HepG2 (cell line): ENCODE measurements around the gene ZNF383. TPM values are rescaled to one million over a fixed set of nuclear protein-coding genes. Genes with fewer than 3 reads are reported as not detected.
"Not testable (repeated sequence)": the region's sequence is repeated elsewhere in the genome, so short reads cannot be mapped to it uniquely, and the experiment has no call there.

Experiments used
- ATAC-seq: fragments of 200-7000 bp; cut with Tn5 transposase; 3 replicates; pipeline ENCODE4 v1.9.1; 2020; ENCODE audit warnings: mild to moderate bottlenecking, moderate library complexity
- BruUV-seq: library from RNA; stranded (reverse); fragments of 400-500 nt; replicated peaks from 2 replicates; lab custom pipeline; 2021; lab: Mats Ljungman, UMichigan
- CTCF ChIA-PET: fragments of 300-600 bp; formaldehyde crosslinking; extraction: SDS; loops from one replicate; lab custom pipeline; 2021; ENCODE audit warnings: low total read pairs, inconsistent platforms, low intra/inter-chr PET ratio; lab: Yijun Ruan, JAX
- POLR2A ChIA-PET: fragments of 350-600 bp; sonication (Branson Sonifier 250); formaldehyde crosslinking; loops from one replicate; lab custom pipeline; 2020; ENCODE audit warnings: antibody characterized with exemption, inconsistent platforms; lab: Yijun Ruan, JAX
- DNase-seq: peaks from one replicate; pipeline ENCODE4 v3.0.0-alpha.2; 2015; ENCODE audit warnings: low spot score
- FAIRE-seq: peaks from 3 replicates; lab custom pipeline; 2011; peaks lifted over from hg19 to GRCh38; lab: Jason Lieb, UNC
- H2AFZ ChIP-seq: one replicate; pipeline ENCODE4 v1.6.1; 2011; ENCODE audit warnings: low read length, inconsistent platforms
- H3K27ac ChIP-seq: fragments of 300-600 bp; 3 replicates; pipeline ENCODE4 v1.8.0; 2011; ENCODE audit warnings: mixed run types, mild to moderate bottlenecking, mixed read lengths, low read length, inconsistent platforms; ENCODE audit not compliant: insufficient read depth; ENCODE audit errors: extremely low read length
- H3K27me3 ChIP-seq, 2 experiments: fragments of 200-600 bp in 1 of 2; 2 replicates in 1 of 2; 3 replicates in 1 of 2; pipeline versions ENCODE4 v1.6.0 to v1.8.0; 2011; ENCODE audit warnings: low read length in 2 of 2, mild to moderate bottlenecking in 2 of 2, moderate library complexity in 2 of 2, inconsistent platforms in 1 of 2; ENCODE audit not compliant: insufficient read depth in 2 of 2, control insufficient read depth in 1 of 2
- H3K36me3 ChIP-seq, 2 experiments: fragments of 200-600 bp in 1 of 2; replicated peaks in 1 of 2; 2 replicates in 1 of 2; 3 replicates in 1 of 2; pipeline versions ENCODE4 v1.5.1 to v1.8.0; 2011; ENCODE audit warnings: low read length in 2 of 2, inconsistent platforms in 1 of 2; ENCODE audit not compliant: insufficient read depth in 2 of 2, control insufficient read depth in 1 of 2
- H3K4me1 ChIP-seq: 2 replicates; pipeline ENCODE4 v1.5.1; 2012; ENCODE audit warnings: low read length, inconsistent platforms; ENCODE audit not compliant: insufficient read depth
- H3K4me2 ChIP-seq: 2 replicates; pipeline ENCODE4 v1.6.0; 2011; ENCODE audit warnings: low read depth, low read length, inconsistent platforms
- H3K4me3 ChIP-seq, 3 experiments: fragments of 200-600 bp in 1 of 3; sonication (generic), shearing (Covaris generic) in 1 of 3; replicated peaks in 1 of 3; 2 replicates each; pipeline ENCODE4 v1.5.1; 2011 to 2016; ENCODE audit warnings: low read length in 3 of 3, inconsistent platforms in 2 of 3, low read depth in 2 of 3, mild to moderate bottlenecking in 2 of 3, control low read depth in 1 of 3, mixed read lengths in 1 of 3; ENCODE audit not compliant: insufficient read depth in 1 of 3
- H3K79me2 ChIP-seq: one replicate; pipeline ENCODE4 v1.6.1; 2011; ENCODE audit warnings: low read length, inconsistent platforms; ENCODE audit not compliant: insufficient read depth
- H3K9ac ChIP-seq: 2 replicates; pipeline ENCODE4 v1.6.0; 2011; ENCODE audit warnings: mild to moderate bottlenecking, low read depth, low read length, inconsistent platforms; ENCODE audit not compliant: insufficient read depth
- H3K9me3 ChIP-seq: 2 replicates; pipeline ENCODE4 v1.5.1; 2012; ENCODE audit warnings: mild to moderate bottlenecking, low read length
- H4K20me1 ChIP-seq: 2 replicates; pipeline ENCODE4 v1.6.0; 2011; ENCODE audit warnings: inconsistent platforms, mild to moderate bottlenecking, low read length, moderate library complexity; ENCODE audit not compliant: insufficient read depth
- WGBS: methylation state at CpG from one replicate; pipeline ENCODE4 v1.1.6; 2017; ENCODE audit warnings: low lambda C conversion rate; 5-methylcytosine and 5-hydroxymethylcytosine counted together
- in situ Hi-C: cut with HindIII; loops from 2 replicates; pipeline ENCODE4 v1.10.0; 2017; ENCODE audit warnings: low pct_unique_long_range_greater_than_20kb; ENCODE audit not compliant: extremely low pct_ligation_motif_present
- intact Hi-C: fragments of 100-400 bp; cut with micrococcal nuclease; formaldehyde crosslinking; loops from one replicate; pipeline ENCODE4 v1.10.0; 2022; ENCODE audit not compliant: unreplicated experiment
- polyA plus RNA-seq, 8 experiments: library from polyadenylated mRNA; depleted of rRNA in 3 of 8; stranded (reverse) in 7 of 8; unstranded in 1 of 8; fragments of >200 nt; fragmentation: Illumina TruSeq in 4 of 8; extraction: Trizol in 4 of 8; gene quantifications; 2 replicates each; pipeline versions ENCODE4 v1.2.1 to v1.2.3, GENCODE V29; 2011 to 2016; ENCODE audit warnings: low read depth in 4 of 8, missing spikeins in 1 of 8, mixed read lengths in 1 of 8; ENCODE audit not compliant: insufficient read depth in 1 of 8
- total RNA-seq, 5 experiments: library from RNA; depleted of rRNA; stranded (reverse); fragments of >200 nt; fragmentation: Illumina TruSeq; extraction: Trizol; gene quantifications; 2 replicates each; pipeline ENCODE4 v1.2.3, GENCODE V29; 2016; ENCODE audit warnings: low read depth in 1 of 5

ZNF383 gene
- total and polyA plus RNA-seq, 2 of the 13 experiments (the other 11 are each of a cell fraction or from before 2014, with no cell fraction given), result 2.6 to 4.1 TPM

DNA sequence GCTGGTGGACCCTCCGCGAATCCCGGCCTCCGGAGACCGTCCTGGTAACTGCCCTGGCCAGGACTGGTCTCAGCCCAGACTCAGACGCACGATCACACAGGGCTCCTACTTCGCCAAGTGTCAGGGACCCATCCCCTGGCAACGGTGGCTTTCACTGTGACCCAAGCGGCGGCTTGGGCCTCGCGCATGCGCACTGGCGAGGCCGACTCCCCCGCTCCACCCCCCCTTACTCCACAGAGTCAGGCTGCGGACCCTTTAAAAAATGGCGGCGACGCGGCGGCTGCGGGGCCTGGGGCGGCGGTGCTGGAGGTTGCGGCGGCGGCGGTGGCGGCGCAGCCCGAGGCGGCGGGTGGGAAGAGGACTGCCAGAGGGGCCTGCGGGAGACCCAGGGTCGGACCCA is 66.0 kb downstream of the ZNF383 start:
- CTCF ChIA-PET, H3K4me2 ChIP-seq, H3K27ac ChIP-seq, H3K9me3 ChIP-seq, H3K36me3 ChIP-seq, H3K4me1 ChIP-seq, intact Hi-C loops, H3K9ac ChIP-seq, H2AFZ ChIP-seq, H3K79me2 ChIP-seq, ATAC-seq, FAIRE-seq, POLR2A ChIA-PET, BruUV-seq, H3K27me3 ChIP-seq, in situ Hi-C loops, H4K20me1 ChIP-seq, DNase-seq, H3K4me3 ChIP-seq: not testable (repeated sequence)
- no CpG with 5 or more reads among the region's 37 CpGs for WGBS

GRCh38 chr19:37289229-37289628 is 71.2 kb downstream of the ZNF383 start:
- H3K4me2 ChIP-seq, intact Hi-C loops, POLR2A ChIA-PET, CTCF ChIA-PET, H3K9ac ChIP-seq, H2AFZ ChIP-seq, ATAC-seq, FAIRE-seq, H3K4me3 ChIP-seq, H3K27ac ChIP-seq, DNase-seq, in situ Hi-C loops, H3K27me3 ChIP-seq, H3K36me3 ChIP-seq, H3K4me1 ChIP-seq, BruUV-seq, H4K20me1 ChIP-seq, H3K79me2 ChIP-seq: not testable (repeated sequence)
- H3K9me3 ChIP-seq, result peaks cover 14% of the 10 kb centered on the region
- WGBS, result 93% methylated on average over 36 of the region's 39 CpGs
